HL-60 (cell line): ENCODE data around the gene ABCA6.
A peak's percentile ranks its signal among the peaks of the same experiment; 100 is the strongest.

ENCODE experiments used
- DNase-seq, 2 experiments: peaks; one replicate each; pipeline ENCODE4 v3.0.0-alpha.2; 2010 to 2020; ENCODE audit warnings: low read depth in 1 of 2, low spot score in 1 of 2
- H3K27ac ChIP-seq: fragments of 250-450 bp; sonication (Bioruptor Pico); replicated peaks from 2 replicates; pipeline ENCODE4 v1.5.1; 2020; ENCODE audit warnings: mild to moderate bottlenecking, moderate library complexity
- H3K27me3 ChIP-seq: fragments of 250-450 bp; sonication (Bioruptor Pico); 2 replicates; pipeline ENCODE4 v1.5.1; 2021; ENCODE audit warnings: mild to moderate bottlenecking, moderate library complexity; ENCODE audit not compliant: insufficient read depth, poor library complexity, severe bottlenecking
- H3K4me3 ChIP-seq: replicated peaks from 2 replicates; pipeline ENCODE4 v1.5.1; 2011; ENCODE audit warnings: mild to moderate bottlenecking, control low read depth, low read length; ENCODE audit not compliant: insufficient read depth
- CTCF ChIP-seq: IDR thresholded peaks from one replicate; pipeline ENCODE4 v1.5.1; 2011; ENCODE audit warnings: low read length, control low read depth, inconsistent platforms; ENCODE audit not compliant: insufficient read depth
- GABPA ChIP-seq: IDR thresholded peaks from 2 replicates; pipeline ENCODE4 v1.6.1; 2012; ENCODE audit warnings: low read depth
- POLR2AphosphoS5 ChIP-seq: IDR thresholded peaks from 2 replicates; pipeline ENCODE4 v1.6.1; 2012; ENCODE audit warnings: low read depth
- REST ChIP-seq: IDR thresholded peaks from 2 replicates; pipeline ENCODE4 v1.6.1; 2012; ENCODE audit warnings: low read depth; ENCODE audit not compliant: insufficient replicate concordance
- SPI1 ChIP-seq: IDR thresholded peaks from 2 replicates; pipeline ENCODE4 v1.6.1; 2012; ENCODE audit warnings: low read depth, mild to moderate bottlenecking, borderline replicate concordance

The ABCA6 gene

GRCh38 chr17:69066482-69066881, 75.2 kb downstream of the ABCA6 start:
- no peak overlapping the region for H3K4me3 ChIP-seq
- peak in 1 of 2 experiments; percentile 30 for DNase-seq
- no peaks in the 10 kb centered on the region for H3K27me3 ChIP-seq

GRCh38 chr17:69065113-69065512, 76.6 kb downstream of the ABCA6 start:
- Histone ChIP-seq H3K27ac (no peak overlapping the region), H3K27me3 (no peaks in the 10 kb centered on the region), H3K4me3 (no peak overlapping the region)
- no peak for TF ChIP-seq SPI1
- no peak for TF ChIP-seq CTCF
- no peak for TF ChIP-seq GABPA
- TF ChIP-seq REST, result no peak
- TF ChIP-seq POLR2AphosphoS5, result no peak
- no peak for DNase-seq

More at GRCh38 chr17:69066482-69066881, 75.2 kb downstream of the ABCA6 start:
- 0 out of 2 replicates have a peak overlapping the region, but pooled peaks have one; percentile 14 for H3K27ac ChIP-seq
- TF ChIP-seq SPI1 (peak; percentile 98), POLR2AphosphoS5 (no peak), GABPA (no peak), CTCF (no peak)

GRCh38 chr17:69064476-69064875, 77.2 kb downstream of the ABCA6 start:
- Histone ChIP-seq H3K27me3 (no peaks in the 10 kb centered on the region), H3K27ac (no peak overlapping the region), H3K4me3 (no peak overlapping the region)
- DNase-seq, result no peak
- TF ChIP-seq POLR2AphosphoS5, result no peak
- TF ChIP-seq REST, result no peak
- no peak for TF ChIP-seq CTCF

- TF ChIP-seq GABPA, result no peak
- TF ChIP-seq REST, result no peak
- no peak for TF ChIP-seq CTCF
- TF ChIP-seq POLR2AphosphoS5, result no peak
- no peak for TF ChIP-seq SPI1
- no peak overlapping the region for H3K4me3 ChIP-seq
- no peak for DNase-seq
- H3K27ac ChIP-seq, result no peak overlapping the region
- no peaks in the 10 kb centered on the region for H3K27me3 ChIP-seq
Measured at GRCh38 chr17:69064001-69064400, 77.7 kb downstream of the ABCA6 start.
